Type B pancreatic cell (in vitro differentiated cells): Measurements from ENCODE around the gene RCOR1. TPM values are rescaled to one million over a fixed set of nuclear protein-coding genes. Genes with fewer than 3 reads are reported as not detected.
"Not testable (repeated sequence)": the region's sequence is repeated elsewhere in the genome, so short reads cannot be mapped to it uniquely, and the experiment has no call there.

Experiments
- DNase-seq: peaks from one replicate; pipeline ENCODE4 v3.0.0; 2021; ENCODE audit warnings: mixed read lengths; ENCODE audit not compliant: unreplicated experiment; ENCODE audit errors: extremely low spot score
- H3K27ac Mint-ChIP-seq: 2 replicates; pipeline ENCODE4 v1.8.0; 2021; ENCODE audit warnings: mild to moderate bottlenecking, mixed read lengths
- H3K27me3 Mint-ChIP-seq: 2 replicates; pipeline ENCODE4 v1.8.0; 2021; ENCODE audit warnings: mixed read lengths
- H3K36me3 Mint-ChIP-seq: 2 replicates; pipeline ENCODE4 v1.8.0; 2021; ENCODE audit warnings: mixed read lengths
- H3K4me1 Mint-ChIP-seq: one replicate; pipeline ENCODE4 v1.8.0; 2021; ENCODE audit warnings: mixed read lengths; ENCODE audit not compliant: unreplicated experiment
- H3K4me3 Mint-ChIP-seq: 2 replicates; pipeline ENCODE4 v1.8.0; 2021; ENCODE audit warnings: mild to moderate bottlenecking, mixed read lengths
- H3K9me3 Mint-ChIP-seq: 2 replicates; pipeline ENCODE4 v1.8.0; 2021; ENCODE audit warnings: mixed read lengths
- CTCF ChIP-seq: fragments of 200-600 bp; sonication (generic); conservative IDR thresholded peaks from 2 replicates; pipeline ENCODE4 v1.5.0; 2021; ENCODE audit warnings: antibody characterized with exemption, mild to moderate bottlenecking
- total RNA-seq: library from RNA; stranded (reverse); gene quantifications from 2 replicates; pipeline ENCODE4 v1.2.1, GENCODE V29; 2021; ENCODE audit warnings: low replicate concordance

Gene RCOR1
- total RNA-seq, 1 donor from 2014 or later = 35.3 TPM

GRCh38 chr14:102630405-102630804 lies 38.0 kb downstream of the RCOR1 start:
- no peaks in the 10 kb centered on the region for H3K27me3 Mint-ChIP-seq
- H3K4me3 Mint-ChIP-seq = no peak overlapping the region

GRCh38 chr14:102630881-102631280 lies 38.4 kb downstream of the RCOR1 start:
- Mint-ChIP-seq H3K36me3 (peaks cover 7% of the 10 kb centered on the region), H3K9me3 (no peaks in the 10 kb centered on the region), H3K4me3 (no peak overlapping the region), H3K27me3 (no peaks in the 10 kb centered on the region), H3K27ac (no peak overlapping the region), H3K4me1 (peaks cover 30% of the 10 kb centered on the region)
- no peak for DNase-seq
- no peak for TF ChIP-seq CTCF

More at GRCh38 chr14:102630405-102630804, 38.0 kb downstream of the RCOR1 start:
- peaks cover 34% of the 10 kb centered on the region for H3K4me1 Mint-ChIP-seq
- H3K9me3 Mint-ChIP-seq = no peaks in the 10 kb centered on the region
- no peak for DNase-seq
- peaks cover 11% of the 10 kb centered on the region for H3K36me3 Mint-ChIP-seq
- peak overlapping the region; percentile 1 for H3K27ac Mint-ChIP-seq
- TF ChIP-seq CTCF = no peak

GRCh38 chr14:102633906-102634595 lies 41.6 kb downstream of the RCOR1 start:
- H3K9me3 Mint-ChIP-seq = no peaks in the 10 kb centered on the region
- H3K4me3 Mint-ChIP-seq = no peak overlapping the region
- peaks cover 21% of the 10 kb centered on the region for H3K4me1 Mint-ChIP-seq
- no peak overlapping the region for H3K27ac Mint-ChIP-seq
- H3K27me3 Mint-ChIP-seq = no peaks in the 10 kb centered on the region
- H3K36me3 Mint-ChIP-seq = peaks cover 4% of the 10 kb centered on the region
- no peak for DNase-seq
- TF ChIP-seq CTCF = no peak

- H3K27me3 Mint-ChIP-seq, DNase-seq, H3K9me3 Mint-ChIP-seq, H3K27ac Mint-ChIP-seq, H3K4me1 Mint-ChIP-seq, H3K36me3 Mint-ChIP-seq, H3K4me3 Mint-ChIP-seq: not testable (repeated sequence)
These were observed 47.2 kb downstream of the RCOR1 start for GRCh38 chr14:102639611-102640010.

- Mint-ChIP-seq H3K4me1 (peaks cover 36% of the 10 kb centered on the region), H3K4me3 (no peak overlapping the region), H3K36me3 (no peaks in the 10 kb centered on the region), H3K27me3 (no peaks in the 10 kb centered on the region), H3K27ac (no peak overlapping the region), H3K9me3 (peaks cover 4% of the 10 kb centered on the region)
- DNase-seq = no peak
- TF ChIP-seq CTCF = no peak
These were observed 52.1 kb downstream of the RCOR1 start for GRCh38 chr14:102644523-102644922.

GRCh38 chr14:102645746-102646440 lies 53.4 kb downstream of the RCOR1 start:
- no peak for TF ChIP-seq CTCF

More at GRCh38 chr14:102645746-102646440, 53.4 kb downstream of the RCOR1 start:
- peaks cover 4% of the 10 kb centered on the region for H3K9me3 Mint-ChIP-seq
- peaks cover 40% of the 10 kb centered on the region for H3K4me1 Mint-ChIP-seq
- H3K27me3 Mint-ChIP-seq = no peaks in the 10 kb centered on the region
- no peak overlapping the region for H3K4me3 Mint-ChIP-seq
- DNase-seq = no peak
- no peak overlapping the region for H3K27ac Mint-ChIP-seq
- no peaks in the 10 kb centered on the region for H3K36me3 Mint-ChIP-seq
